ENCODE results near the gene CLSTN1.
A peak's percentile ranks its signal among the peaks of the same experiment; 100 is the strongest.
"Not testable (repeated sequence)": the region's sequence is repeated elsewhere in the genome, so short reads cannot be mapped to it uniquely, and the experiment has no call there.

Gene CLSTN1

GRCh38 chr1:9794081-9794480, 29.7 kb downstream of the CLSTN1 start:
- DNase-seq (ENCODE audit: low spot score): no peak

DNA sequence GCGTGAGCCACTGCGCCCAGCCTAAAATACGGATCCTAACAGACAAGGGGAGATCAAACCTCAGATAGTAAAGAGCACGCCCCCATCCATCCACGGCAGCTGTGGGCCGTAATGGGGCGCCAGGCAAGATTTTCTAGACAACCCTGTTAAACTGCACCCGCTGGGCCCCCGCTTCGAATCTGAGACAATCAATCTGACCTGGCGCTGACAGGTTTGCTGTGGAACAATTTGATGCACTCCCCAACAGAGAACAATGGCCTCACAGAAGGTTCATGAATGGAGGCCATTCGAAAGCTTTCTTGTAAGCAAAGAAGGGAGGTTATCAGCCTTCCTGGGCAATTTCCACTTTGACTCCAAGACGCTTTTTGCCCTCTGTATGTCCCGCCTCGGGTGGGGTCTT, 30.5 kb downstream of the CLSTN1 start:
- DNase-seq (ENCODE audit: low spot score): no peak

GRCh38 chr1:9792156-9793042, 31.4 kb downstream of the CLSTN1 start:
- peak; percentile 35 for DNase-seq (ENCODE audit: low spot score)

DNA sequence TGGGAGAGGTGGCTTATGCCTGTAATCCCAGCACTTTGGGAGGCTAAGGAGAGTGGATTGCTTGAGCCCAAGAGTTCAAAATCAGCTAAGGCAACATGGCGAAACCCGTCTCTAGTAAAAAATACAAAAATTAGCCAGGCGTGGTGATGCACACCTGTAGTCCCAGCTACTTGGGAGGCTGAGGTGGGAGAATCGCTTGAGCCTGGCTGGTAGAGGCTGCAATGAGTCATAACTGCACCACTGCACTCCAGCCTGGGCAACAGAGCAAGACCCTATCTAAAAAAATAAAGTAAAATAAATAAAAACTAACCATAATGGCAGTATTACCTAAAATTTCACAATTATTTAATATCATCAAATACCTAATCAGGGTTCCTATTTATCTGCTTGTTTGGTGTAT, 34.1 kb downstream of the CLSTN1 start:
- not testable (repeated sequence) for DNase-seq (ENCODE audit: low spot score)

GRCh38 chr1:9787702-9788101, 36.1 kb downstream of the CLSTN1 start:
- no peak for DNase-seq (ENCODE audit: low spot score)

DNA sequence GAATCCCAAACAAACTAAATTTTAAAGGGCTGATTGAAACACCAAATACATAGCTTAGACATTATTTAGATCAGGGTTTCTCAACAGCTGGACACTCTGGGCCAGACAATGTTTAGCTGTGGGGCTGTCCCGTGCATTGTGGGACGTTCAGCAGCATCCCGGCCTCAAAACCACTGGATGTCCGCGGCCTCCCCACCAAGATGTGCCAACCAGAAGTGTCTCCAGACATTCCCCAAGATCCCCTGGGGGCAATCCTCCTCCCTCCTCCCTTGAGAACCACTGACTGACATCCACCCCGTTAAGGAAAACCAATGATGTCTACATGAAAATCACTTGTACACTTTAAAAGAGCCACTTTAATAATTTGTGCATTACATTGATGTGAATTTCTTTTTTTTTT, 38.4 kb downstream of the CLSTN1 start:
- no peak for DNase-seq (ENCODE audit: low spot score)

- peak; percentile 35 for DNase-seq (ENCODE audit: low spot score)
Measured at GRCh38 chr1:9784508-9785133, 39.1 kb downstream of the CLSTN1 start.

DNA sequence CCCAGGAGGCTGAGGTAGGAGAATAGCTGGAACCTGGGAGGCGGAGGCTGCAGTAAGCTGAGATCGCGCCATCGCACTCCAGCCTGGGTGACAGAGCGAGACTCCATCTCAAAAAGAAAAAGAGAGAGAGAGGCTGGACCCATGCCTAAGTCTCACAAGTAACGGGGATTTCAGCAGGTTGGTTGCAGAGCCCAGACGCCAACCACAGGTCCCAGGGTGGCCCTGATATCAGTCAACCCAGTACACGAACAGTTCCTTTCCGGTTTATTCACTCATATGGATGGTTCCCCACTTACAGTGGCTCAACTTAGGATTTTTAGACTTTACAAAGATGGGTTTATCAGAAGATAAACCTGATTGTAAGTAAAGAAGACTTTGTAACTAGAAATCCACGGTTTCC, 40.9 kb downstream of the CLSTN1 start:
- DNase-seq (ENCODE audit: low spot score): no peak

- DNase-seq (ENCODE audit: low spot score): no peak
Measured at GRCh38 chr1:9782116-9782751, 41.5 kb downstream of the CLSTN1 start.

DNA sequence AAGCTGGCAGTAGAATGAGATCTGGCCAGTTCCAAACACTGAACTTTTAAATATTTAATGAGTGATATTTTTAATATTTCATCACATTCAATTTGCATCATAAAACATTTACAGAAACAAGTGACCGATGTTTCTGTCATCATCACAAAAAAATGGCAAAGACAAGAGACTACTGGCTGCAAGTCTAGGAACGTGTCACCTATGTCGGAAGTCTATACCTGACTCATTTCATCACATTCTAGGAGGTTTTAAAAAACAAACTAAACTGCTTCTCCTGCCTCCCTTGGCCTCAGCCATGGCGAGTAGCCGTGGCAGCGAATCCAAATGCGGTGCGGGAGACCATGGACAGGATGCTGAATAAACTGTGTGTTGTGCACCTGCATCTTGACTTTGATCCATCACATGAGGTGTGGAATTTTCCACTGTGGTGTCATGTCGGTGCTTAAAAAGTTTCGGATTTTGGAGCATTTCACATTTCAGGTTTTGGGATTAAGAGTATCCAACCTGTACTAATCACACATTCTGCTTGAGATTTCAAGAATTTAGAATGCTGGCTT, 43.1 kb downstream of the CLSTN1 start:
- DNase-seq (ENCODE audit: low spot score): no peak

DNA sequence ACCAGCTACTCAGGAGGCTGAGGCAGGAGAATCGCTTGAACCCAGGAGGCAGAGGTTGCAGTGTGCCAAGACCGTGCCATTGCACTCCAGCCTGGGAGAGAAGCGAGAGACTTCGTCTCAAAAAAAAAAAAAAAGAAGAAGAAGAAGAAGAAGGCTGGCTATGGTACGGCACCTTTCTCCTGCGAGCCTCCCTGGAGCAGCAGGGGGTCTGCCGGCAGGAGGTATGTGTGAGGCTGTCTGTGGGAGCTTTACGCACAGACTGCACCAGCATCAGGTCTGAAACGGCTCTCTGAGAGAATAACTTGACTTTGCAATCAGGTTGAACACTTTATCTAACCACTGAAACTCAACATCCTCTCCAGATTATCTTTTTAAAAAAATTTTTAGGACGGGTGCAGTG, 44.9 kb downstream of the CLSTN1 start:
- DNase-seq (ENCODE audit: low spot score): no peak

- DNase-seq (ENCODE audit: low spot score): no peak
Measured at GRCh38 chr1:9776685-9777084, 47.1 kb downstream of the CLSTN1 start.

DNA sequence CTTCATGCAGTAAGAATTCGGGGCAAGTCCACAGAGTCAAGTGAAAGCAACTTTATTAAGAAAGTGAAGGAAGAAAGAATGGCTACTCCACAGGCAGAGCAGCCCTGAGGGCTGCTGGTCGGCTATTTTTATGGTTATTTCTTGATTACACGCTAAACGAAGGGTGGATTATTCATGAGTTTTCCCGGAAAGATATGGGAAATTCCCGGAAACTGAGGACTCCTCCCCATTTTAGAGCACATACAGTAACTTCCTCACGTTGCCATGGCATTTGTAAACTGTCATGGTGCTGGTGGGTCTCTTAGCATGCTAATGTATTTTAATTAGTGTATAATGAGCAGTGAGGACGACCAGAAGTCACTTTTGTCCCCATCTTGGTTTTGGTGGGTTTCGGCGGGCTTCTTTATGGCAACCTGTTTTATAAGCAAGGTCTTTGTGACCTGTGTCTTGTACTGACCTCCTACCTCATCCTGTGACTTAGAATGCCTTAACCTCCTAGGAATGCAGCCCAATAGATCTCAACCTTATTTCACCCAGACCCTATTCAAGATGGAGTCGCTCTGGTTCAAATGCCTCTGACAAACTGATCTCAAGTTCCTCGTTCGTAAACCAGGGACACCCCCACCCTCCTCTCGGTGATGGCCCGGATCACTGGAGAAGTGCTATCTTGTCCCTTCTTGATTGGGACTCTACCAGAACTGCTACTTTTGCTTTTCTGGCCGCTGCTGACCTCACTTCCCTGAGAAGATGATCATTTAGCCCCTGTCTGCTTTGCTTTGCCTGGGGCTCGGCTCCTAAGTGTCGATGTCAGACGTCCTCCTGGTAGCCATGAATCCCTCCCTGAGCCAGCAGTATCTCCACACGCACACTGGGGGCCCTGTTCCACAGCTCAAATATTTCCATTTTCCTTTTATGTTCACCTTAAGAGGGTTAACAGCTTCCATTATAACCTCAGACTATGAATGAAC, 48.8 kb downstream of the CLSTN1 start:
- DNase-seq (ENCODE audit: low spot score): no peak

DNA sequence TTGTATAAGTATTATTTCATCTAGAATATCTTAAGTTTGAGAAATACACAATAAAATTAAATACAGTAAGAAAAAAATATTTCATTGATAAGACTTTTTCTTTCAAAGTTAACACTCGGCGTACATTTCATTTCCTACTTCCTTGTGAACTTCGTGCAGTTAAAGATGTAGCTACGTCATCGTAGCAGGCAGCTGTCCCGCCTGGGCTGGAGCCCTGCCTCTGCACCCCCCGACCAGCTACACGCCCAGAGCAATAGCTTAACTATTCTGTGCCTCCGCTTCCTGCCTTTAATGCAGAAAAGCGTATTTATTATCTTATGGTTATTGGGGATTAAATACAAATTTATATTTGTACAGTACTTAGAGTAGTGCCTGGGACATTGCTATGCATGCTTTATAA, 53.5 kb downstream of the CLSTN1 start:
- no peak for DNase-seq (ENCODE audit: low spot score)

DNA sequence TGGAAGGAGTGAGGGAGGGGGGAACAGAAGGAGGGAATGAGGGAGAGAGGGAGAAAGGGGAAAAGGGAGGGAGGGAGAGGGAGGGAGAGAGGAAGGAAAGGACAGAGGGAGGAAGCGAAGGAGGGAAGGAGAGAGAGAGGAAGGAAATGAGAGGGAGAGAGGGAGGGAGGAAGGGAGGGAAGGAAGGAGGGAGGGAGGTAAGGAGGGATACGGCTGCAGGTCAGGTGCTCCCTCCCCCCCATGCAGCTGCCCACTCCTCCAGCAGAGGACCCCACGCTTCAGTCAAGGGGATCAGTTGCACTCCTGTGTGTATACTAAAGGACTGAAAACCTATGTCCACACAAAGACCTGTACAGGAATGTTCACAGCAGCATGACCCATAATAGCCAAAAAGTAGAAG, 54.8 kb downstream of the CLSTN1 start:
- DNase-seq (ENCODE audit: low spot score): no peak

DNA sequence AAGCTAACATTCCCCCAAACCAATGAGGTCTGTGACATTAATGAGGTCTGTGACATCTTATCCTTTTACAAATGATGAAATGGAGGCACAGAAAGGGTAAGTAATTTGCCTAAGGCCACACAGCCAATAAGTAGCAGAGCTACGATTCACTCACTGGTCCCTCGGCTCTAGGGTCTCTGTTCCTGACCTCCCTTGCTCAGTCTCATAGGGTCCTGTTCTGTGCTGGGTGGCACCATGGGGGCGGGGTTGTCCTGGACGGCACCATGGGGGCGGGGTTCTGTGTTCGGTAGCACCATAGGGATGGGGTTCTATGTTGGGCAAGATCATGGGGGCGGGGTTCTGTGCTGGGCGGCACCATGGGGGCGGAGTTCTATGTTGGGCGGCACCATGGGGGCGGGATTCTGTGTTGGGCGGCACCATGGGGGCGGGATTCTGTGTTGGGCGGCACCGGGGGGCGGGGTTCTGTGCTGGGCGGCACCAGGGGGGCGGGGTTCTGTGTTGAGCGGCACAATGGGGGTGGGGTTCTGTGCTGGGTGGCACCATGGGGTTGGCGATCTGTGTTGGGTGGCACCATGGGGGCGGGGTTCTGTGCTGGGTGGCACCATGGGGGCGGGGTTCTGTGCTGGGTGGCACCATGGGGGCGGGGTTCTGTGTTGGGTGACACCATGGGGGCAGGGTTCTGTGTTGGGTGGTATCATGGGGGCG, 55.6 kb downstream of the CLSTN1 start:
- DNase-seq (ENCODE audit: low spot score): no peak

- DNase-seq (ENCODE audit: low spot score): no peak
Measured at GRCh38 chr1:9766759-9767442, 56.9 kb downstream of the CLSTN1 start.

- no peak for DNase-seq (ENCODE audit: low spot score)
Measured at GRCh38 chr1:9764550-9764949, 59.2 kb downstream of the CLSTN1 start.

DNA sequence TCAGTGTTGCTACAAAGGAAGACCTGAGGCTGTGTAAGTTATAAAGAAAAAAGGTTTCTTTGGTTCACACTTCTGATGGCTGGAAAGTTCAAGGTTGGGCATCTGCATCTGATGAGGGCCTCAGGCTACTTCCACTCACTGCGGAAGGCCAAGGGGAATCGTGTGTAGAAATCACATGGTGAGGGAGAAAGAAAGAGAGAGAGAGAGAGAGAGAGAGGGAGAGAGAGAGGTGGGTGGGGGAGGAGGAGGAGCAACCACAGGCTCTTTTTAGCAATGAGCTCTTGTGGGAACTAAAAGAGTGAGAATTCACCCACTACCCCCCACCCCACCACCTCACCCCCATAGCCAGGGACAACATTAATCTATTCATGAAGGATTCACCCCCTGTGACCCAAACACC, 59.9 kb downstream of the CLSTN1 start:
- DNase-seq (ENCODE audit: low spot score): no peak

GRCh38 chr1:9762446-9762845, 61.3 kb downstream of the CLSTN1 start:
- not testable (repeated sequence) for DNase-seq (ENCODE audit: low spot score)
